ENCODE measurements around the gene CFAP97D2. TPM values are rescaled to one million over a fixed set of nuclear protein-coding genes. Genes with fewer than 3 reads are reported as not detected.
"Not testable (repeated sequence)": the region's sequence is repeated elsewhere in the genome, so short reads cannot be mapped to it uniquely, and the experiment has no call there.

CFAP97D2 gene
- total RNA-seq, 3 donors from 2014 or later (not counting 1 experiment from before 2014, with no cell fraction given): 0.45 to 7.7 TPM; not detected in 1

DNA sequence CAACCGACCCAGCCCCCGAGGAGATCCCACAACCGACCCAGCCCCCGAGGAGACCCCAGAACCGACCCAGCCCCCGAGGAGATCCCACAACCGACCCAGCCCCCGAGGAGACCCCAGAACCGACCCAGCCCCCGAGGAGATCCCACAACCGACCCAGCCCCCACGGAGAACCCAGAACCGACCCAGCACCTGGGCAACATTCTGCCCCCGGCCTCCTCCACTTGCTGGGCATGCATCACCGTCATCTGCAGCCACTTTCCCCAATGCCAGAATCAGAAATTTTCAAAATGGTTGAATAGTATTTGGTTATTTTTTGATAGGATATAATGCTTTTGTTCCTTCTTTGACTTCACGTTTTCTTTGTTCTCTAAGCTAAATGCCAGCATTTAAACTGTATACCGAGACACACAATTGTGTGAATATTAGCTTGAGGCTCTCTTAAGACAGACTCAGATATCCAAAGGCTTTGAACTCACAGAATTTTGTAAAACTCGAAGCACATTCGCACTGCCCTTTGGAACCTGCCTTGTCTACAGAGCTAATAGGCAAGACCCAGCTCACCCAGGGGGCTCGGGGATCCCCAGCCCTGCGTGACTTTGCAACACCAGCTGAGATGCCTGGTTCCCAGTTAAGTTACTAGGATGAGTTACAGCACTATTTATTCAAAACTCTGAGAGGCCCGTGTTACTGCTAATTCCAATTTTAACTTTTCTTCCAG lies 31.1 kb upstream of the CFAP97D2 start:
- peak overlapping the region; percentile 89 to 99 for H3K27ac Mint-ChIP-seq
- intact Hi-C loops (cut with micrococcal nuclease): loop anchor here (1.0 to 2.0 kb wide), 2 partner anchors 19 to 271 kb away; no protein-coding TSS in a partner anchor
- ATAC-seq (peak; percentile 45 to 64 (median 53)), DNase-seq (no peak)
- no peaks in the 10 kb centered on the region for H3K9me3 Mint-ChIP-seq
- WGBS (ENCODE audit: insufficient coverage): 61% methylated on average over 20 of the region's 22 CpGs
- H3K36me3 Mint-ChIP-seq: no peaks in the 10 kb centered on the region
- no peaks in the 10 kb centered on the region for H3K36me3 ChIP-seq (ENCODE audit: control insufficient read depth, insufficient read depth, low read length)
- TF ChIP-seq, protein P1, sequence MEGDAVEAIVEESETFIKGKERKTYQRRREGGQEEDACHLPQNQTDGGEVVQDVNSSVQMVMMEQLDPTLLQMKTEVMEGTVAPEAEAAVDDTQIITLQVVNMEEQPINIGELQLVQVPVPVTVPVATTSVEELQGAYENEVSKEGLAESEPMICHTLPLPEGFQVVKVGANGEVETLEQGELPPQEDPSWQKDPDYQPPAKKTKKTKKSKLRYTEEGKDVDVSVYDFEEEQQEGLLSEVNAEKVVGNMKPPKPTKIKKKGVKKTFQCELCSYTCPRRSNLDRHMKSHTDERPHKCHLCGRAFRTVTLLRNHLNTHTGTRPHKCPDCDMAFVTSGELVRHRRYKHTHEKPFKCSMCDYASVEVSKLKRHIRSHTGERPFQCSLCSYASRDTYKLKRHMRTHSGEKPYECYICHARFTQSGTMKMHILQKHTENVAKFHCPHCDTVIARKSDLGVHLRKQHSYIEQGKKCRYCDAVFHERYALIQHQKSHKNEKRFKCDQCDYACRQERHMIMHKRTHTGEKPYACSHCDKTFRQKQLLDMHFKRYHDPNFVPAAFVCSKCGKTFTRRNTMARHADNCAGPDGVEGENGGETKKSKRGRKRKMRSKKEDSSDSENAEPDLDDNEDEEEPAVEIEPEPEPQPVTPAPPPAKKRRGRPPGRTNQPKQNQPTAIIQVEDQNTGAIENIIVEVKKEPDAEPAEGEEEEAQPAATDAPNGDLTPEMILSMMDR (IDR thresholded peaks at IDR 0.05): no peak
- no peaks in the 10 kb centered on the region for H3K9me3 ChIP-seq (ENCODE audit: control insufficient read depth, insufficient read depth, low read length)
- peak overlapping the region; percentile 89 for H3K27ac ChIP-seq (ENCODE audit: low read length)
- H3K27me3 Mint-ChIP-seq (ENCODE audit: low read depth in 2 of 2): no peaks in the 10 kb centered on the region
- H3K4me3 ChIP-seq (ENCODE audit: low read length): no peak overlapping the region
- peak overlapping the region; percentile 92 for H3K4me3 Mint-ChIP-seq
- peaks cover 54 to 77% of the 10 kb centered on the region in 2 donors for H3K4me1 Mint-ChIP-seq
- H3K4me1 ChIP-seq (ENCODE audit: control insufficient read depth, insufficient read depth, low read length): peaks cover 97% of the 10 kb centered on the region
- no peaks in the 10 kb centered on the region for H3K27me3 ChIP-seq (ENCODE audit: control insufficient read depth, insufficient read depth, low read length)

DNA sequence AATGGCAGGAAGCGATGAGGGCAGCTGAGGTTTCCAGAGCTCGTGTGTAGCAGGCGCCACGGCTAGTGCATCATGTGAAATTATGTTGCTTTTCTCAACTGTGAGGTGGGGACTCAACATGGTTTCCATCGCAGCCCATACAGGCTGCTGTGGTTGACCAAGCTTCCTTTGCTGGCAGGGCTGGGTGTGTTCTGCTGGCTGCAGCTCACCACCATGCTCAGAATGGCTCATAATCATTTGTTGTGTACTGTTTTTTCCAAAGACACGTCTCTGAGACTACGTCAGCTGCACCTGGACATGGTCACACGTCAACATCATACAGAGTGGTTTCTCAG lies 30.6 kb upstream of the CFAP97D2 start:
- Mint-ChIP-seq H3K27me3 (ENCODE audit: low read depth in 2 of 2) (no peaks in the 10 kb centered on the region), H3K4me1 (peaks cover 59 to 82% of the 10 kb centered on the region in 2 donors), H3K4me3 (peak overlapping the region; percentile 92), H3K9me3 (peaks cover under 1 to 1% of the 10 kb centered on the region in 2 donors), H3K36me3 (no peaks in the 10 kb centered on the region), H3K27ac (peak overlapping the region; percentile 89 to 99)
- intact Hi-C loops (cut with micrococcal nuclease): loop anchor here (1.0 to 2.0 kb wide), 2 partner anchors 19 to 272 kb away; no protein-coding TSS in a partner anchor
- 2% methylated on average over 8 of the region's 8 CpGs for WGBS (ENCODE audit: insufficient coverage)
- DNase-seq: peak; percentile 83 to 95
- H3K27ac ChIP-seq (ENCODE audit: low read length): peak overlapping the region; percentile 89
- peaks cover 97% of the 10 kb centered on the region for H3K4me1 ChIP-seq (ENCODE audit: control insufficient read depth, insufficient read depth, low read length)
- H3K36me3 ChIP-seq (ENCODE audit: control insufficient read depth, insufficient read depth, low read length): no peaks in the 10 kb centered on the region
- no peaks in the 10 kb centered on the region for H3K27me3 ChIP-seq (ENCODE audit: control insufficient read depth, insufficient read depth, low read length)
- ATAC-seq: peak; percentile 68 to 92 (median 91)
- H3K9me3 ChIP-seq (ENCODE audit: control insufficient read depth, insufficient read depth, low read length): no peaks in the 10 kb centered on the region
- no peak overlapping the region for H3K4me3 ChIP-seq (ENCODE audit: low read length)
- TF ChIP-seq, protein P1 (IDR thresholded peaks at IDR 0.05): no peak

DNA sequence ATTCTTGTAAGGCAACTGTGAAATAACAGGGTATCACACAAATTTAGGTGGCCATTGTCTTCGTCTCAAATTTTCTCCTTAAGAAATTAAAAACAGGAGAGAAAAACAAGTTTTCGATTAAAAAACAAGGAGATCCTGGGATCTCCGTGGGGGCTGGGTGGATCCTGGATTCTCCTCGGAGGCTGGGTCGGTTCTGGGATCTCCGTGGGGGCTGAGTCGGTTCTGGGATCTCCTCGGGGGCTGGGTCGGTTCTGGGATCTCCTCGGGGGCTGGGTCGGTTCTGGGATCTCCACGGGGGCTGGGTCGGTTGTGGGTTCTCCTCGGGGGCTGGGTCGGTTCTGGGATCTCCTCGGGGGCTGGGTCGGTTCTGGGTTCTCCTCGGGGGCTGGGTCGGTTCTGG lies 30.2 kb upstream of the CFAP97D2 start:
- intact Hi-C loops (cut with micrococcal nuclease): loop anchor here (1.0 to 2.0 kb wide), 2 partner anchors 20 to 272 kb away; no protein-coding TSS in a partner anchor

More for the DNA sequence above, 30.2 kb upstream of the CFAP97D2 start:
- not testable (repeated sequence) for H3K4me3 ChIP-seq (ENCODE audit: low read length); H3K9me3 ChIP-seq (ENCODE audit: control insufficient read depth, insufficient read depth, low read length); H3K27me3 Mint-ChIP-seq (ENCODE audit: low read depth in 2 of 2); H3K36me3 Mint-ChIP-seq; H3K27me3 ChIP-seq (ENCODE audit: control insufficient read depth, insufficient read depth, low read length); DNase-seq; H3K9me3 Mint-ChIP-seq; ATAC-seq; H3K36me3 ChIP-seq (ENCODE audit: control insufficient read depth, insufficient read depth, low read length)
- Mint-ChIP-seq H3K4me3 (peak overlapping the region; percentile 92), H3K27ac (peak overlapping the region; percentile 89 to 99), H3K4me1 (peaks cover 63 to 86% of the 10 kb centered on the region in 2 donors)
- peak overlapping the region; percentile 89 for H3K27ac ChIP-seq (ENCODE audit: low read length)
- WGBS (ENCODE audit: insufficient coverage): 80% methylated on average over 19 of the region's 19 CpGs
- peaks cover 97% of the 10 kb centered on the region for H3K4me1 ChIP-seq (ENCODE audit: control insufficient read depth, insufficient read depth, low read length)

Measured in natural killer cell (primary cell).